ENCODE data around the gene PAQR6. TPM values are rescaled to one million over a fixed set of nuclear protein-coding genes. Genes with fewer than 3 reads are reported as not detected.

Gene PAQR6
- total and polyA plus RNA-seq, 4 donors = 0.22 to 0.85 (median 0.49) TPM

DNA sequence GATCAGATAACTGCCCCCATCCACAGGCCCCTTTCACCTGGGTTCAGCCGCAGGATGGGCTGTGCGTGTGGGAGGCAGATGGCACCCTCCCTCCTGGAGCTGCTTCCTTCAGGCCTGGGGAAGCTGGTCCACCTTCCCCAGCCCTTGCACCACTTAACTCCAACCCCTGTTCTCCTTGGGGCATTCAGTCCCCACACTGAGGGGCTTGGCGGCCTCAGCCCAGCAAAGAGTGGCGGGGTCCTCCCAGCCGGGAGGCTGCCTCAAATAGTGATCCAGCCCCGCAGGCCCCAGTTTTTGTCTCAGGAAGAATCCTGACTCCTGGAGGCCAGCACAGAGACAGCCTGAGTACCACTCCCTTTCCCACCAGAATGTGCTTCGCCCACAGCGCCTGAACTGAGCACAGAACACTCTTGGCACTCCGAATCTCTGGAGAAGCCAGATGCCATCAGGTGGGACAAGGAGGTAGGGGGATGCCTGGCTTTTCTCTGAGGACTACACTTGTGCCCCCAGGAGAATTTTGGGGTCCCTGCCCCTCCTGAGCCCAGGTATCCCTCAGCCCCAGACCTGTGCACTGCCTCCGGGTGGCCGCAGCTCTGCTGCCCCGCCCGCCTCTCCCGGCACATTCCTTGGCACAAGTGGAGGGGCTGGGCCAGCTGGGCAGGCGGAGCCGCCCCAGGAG is 936 bp downstream of the PAQR6 start:
- Histone ChIP-seq H3K36me3 (ENCODE audit: control insufficient read depth in 4 of 4, insufficient read depth in 3 of 4, low read depth in 1 of 4, low read length in 3 of 4) (peaks cover 5 to 38% (median 21%) of the 10 kb centered on the region in 4 donors), H3K27ac (ENCODE audit: low read depth in 1 of 2, low read length in 2 of 2) (no peak overlapping the region), H3K4me1 (ENCODE audit: control insufficient read depth in 4 of 4, insufficient read depth in 4 of 4, low read length in 3 of 4) (peaks cover 4 to 17% (median 9%) of the 10 kb centered on the region in 4 donors), H3K4me3 (ENCODE audit: low read depth in 1 of 3, low read length in 3 of 3) (no peak overlapping the region), H3K9ac (ENCODE audit: low read depth in 1 of 2, low read length in 2 of 2) (no peak overlapping the region), H3K9me3 (ENCODE audit: control insufficient read depth in 4 of 4, low read length in 3 of 4) (no peaks in the 10 kb centered on the region), H3K27me3 (ENCODE audit: control insufficient read depth in 4 of 4, insufficient read depth in 4 of 4, low read length in 3 of 4) (no peaks in the 10 kb centered on the region)
- DNase-seq (ENCODE audit: low spot score) = no peak
- WGBS = 53% methylated on average over 16 of the region's 16 CpGs
- TF ChIP-seq RAD21 (IDR thresholded peaks at IDR 0.05) = no peak
- no peak for TF ChIP-seq REST (IDR thresholded peaks at IDR 0.05)
- no peak for TF ChIP-seq FOXA2 (IDR thresholded peaks at IDR 0.05)
- TF ChIP-seq ZBTB33 (IDR thresholded peaks at IDR 0.05) = no peak
- no peak for TF ChIP-seq FOXA1 (IDR thresholded peaks at IDR 0.05)
- TF ChIP-seq YY1 (IDR thresholded peaks at IDR 0.05) = no peak
- no peak for TF ChIP-seq JUND (IDR thresholded peaks at IDR 0.05)
- no peak for TF ChIP-seq GABPA (IDR thresholded peaks at IDR 0.05 in 1 of 2, conservative IDR thresholded peaks at IDR 0.05 in 1 of 2)
- TF ChIP-seq NR2F2 (IDR thresholded peaks at IDR 0.05) = no peak
- TF ChIP-seq, protein P1, sequence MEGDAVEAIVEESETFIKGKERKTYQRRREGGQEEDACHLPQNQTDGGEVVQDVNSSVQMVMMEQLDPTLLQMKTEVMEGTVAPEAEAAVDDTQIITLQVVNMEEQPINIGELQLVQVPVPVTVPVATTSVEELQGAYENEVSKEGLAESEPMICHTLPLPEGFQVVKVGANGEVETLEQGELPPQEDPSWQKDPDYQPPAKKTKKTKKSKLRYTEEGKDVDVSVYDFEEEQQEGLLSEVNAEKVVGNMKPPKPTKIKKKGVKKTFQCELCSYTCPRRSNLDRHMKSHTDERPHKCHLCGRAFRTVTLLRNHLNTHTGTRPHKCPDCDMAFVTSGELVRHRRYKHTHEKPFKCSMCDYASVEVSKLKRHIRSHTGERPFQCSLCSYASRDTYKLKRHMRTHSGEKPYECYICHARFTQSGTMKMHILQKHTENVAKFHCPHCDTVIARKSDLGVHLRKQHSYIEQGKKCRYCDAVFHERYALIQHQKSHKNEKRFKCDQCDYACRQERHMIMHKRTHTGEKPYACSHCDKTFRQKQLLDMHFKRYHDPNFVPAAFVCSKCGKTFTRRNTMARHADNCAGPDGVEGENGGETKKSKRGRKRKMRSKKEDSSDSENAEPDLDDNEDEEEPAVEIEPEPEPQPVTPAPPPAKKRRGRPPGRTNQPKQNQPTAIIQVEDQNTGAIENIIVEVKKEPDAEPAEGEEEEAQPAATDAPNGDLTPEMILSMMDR (IDR thresholded peaks at IDR 0.05; ENCODE audit: low read depth, low read length, missing input control) = no peak
- TF ChIP-seq EGR1 (IDR thresholded peaks at IDR 0.05; ENCODE audit: low read depth in 2 of 2) = no peak
- no peak for TF ChIP-seq HNF4A (conservative IDR thresholded peaks at IDR 0.05)
- TF ChIP-seq HNF4G (IDR thresholded peaks at IDR 0.05) = no peak
- TF ChIP-seq TAF1 (conservative IDR thresholded peaks at IDR 0.05) = no peak
- TF ChIP-seq, protein P2, sequence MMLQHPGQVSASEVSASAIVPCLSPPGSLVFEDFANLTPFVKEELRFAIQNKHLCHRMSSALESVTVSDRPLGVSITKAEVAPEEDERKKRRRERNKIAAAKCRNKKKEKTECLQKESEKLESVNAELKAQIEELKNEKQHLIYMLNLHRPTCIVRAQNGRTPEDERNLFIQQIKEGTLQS (IDR thresholded peaks at IDR 0.05) = no peak
- TF ChIP-seq RXRA (IDR thresholded peaks at IDR 0.05) = no peak
- TF ChIP-seq SP1 (IDR thresholded peaks at IDR 0.05) = no peak
- TF ChIP-seq MAX (IDR thresholded peaks at IDR 0.05) = no peak

Measured in liver (tissue), 9 donors.